SK-N-MC (cell line): ENCODE data around the gene HPS3.
A peak's percentile ranks its signal among the peaks of the same experiment; 100 is the strongest.

Source experiments
- DNase-seq: peaks from one replicate; pipeline ENCODE4 v3.0.0-alpha.2; 2011; ENCODE audit warnings: low read depth, low spot score
- H3K27ac ChIP-seq: fragments of 200-600 bp; sonication (generic); 2 replicates; pipeline ENCODE4 v1.5.1; 2016; ENCODE audit warnings: mixed run types
- H3K36me3 ChIP-seq: fragments of 200-600 bp; sonication (generic); 2 replicates; pipeline ENCODE4 v1.6.1; 2017; ENCODE audit warnings: antibody characterized with exemption, low read length, mixed read lengths; ENCODE audit not compliant: insufficient read depth
- H3K4me3 ChIP-seq: fragments of 200-600 bp; sonication (generic); 2 replicates; pipeline ENCODE4 v1.5.1; 2016
- H3K9ac ChIP-seq: fragments of 200-600 bp; sonication (generic); 2 replicates; pipeline ENCODE4 v1.8.0; 2017; ENCODE audit warnings: mixed run types, mixed read lengths; ENCODE audit not compliant: insufficient read length
- H3K9me3 ChIP-seq: fragments of 200-600 bp; sonication (generic); 2 replicates; pipeline ENCODE4 v1.6.1; 2017; ENCODE audit warnings: low read depth, mild to moderate bottlenecking, antibody characterized with exemption, low read length, moderate library complexity, mixed read lengths
- EZH2 ChIP-seq: fragments of 200-600 bp; sonication (generic); IDR thresholded peaks from one replicate; pipeline ENCODE4 v1.6.1; 2017; ENCODE audit warnings: antibody characterized with exemption
- FOXP2 ChIP-seq: optimal IDR thresholded peaks from 2 replicates; pipeline ENCODE3; 2011; ENCODE audit warnings: mild to moderate bottlenecking, moderate library complexity; ENCODE audit not compliant: insufficient read depth; ENCODE audit errors: extremely low read length, control extremely low read depth
- POLR2AphosphoS5 ChIP-seq: IDR thresholded peaks from 2 replicates; pipeline ENCODE4 v1.6.1; 2012; ENCODE audit warnings: mild to moderate bottlenecking, low read depth, low read length, borderline replicate concordance

The HPS3 gene, protein sequence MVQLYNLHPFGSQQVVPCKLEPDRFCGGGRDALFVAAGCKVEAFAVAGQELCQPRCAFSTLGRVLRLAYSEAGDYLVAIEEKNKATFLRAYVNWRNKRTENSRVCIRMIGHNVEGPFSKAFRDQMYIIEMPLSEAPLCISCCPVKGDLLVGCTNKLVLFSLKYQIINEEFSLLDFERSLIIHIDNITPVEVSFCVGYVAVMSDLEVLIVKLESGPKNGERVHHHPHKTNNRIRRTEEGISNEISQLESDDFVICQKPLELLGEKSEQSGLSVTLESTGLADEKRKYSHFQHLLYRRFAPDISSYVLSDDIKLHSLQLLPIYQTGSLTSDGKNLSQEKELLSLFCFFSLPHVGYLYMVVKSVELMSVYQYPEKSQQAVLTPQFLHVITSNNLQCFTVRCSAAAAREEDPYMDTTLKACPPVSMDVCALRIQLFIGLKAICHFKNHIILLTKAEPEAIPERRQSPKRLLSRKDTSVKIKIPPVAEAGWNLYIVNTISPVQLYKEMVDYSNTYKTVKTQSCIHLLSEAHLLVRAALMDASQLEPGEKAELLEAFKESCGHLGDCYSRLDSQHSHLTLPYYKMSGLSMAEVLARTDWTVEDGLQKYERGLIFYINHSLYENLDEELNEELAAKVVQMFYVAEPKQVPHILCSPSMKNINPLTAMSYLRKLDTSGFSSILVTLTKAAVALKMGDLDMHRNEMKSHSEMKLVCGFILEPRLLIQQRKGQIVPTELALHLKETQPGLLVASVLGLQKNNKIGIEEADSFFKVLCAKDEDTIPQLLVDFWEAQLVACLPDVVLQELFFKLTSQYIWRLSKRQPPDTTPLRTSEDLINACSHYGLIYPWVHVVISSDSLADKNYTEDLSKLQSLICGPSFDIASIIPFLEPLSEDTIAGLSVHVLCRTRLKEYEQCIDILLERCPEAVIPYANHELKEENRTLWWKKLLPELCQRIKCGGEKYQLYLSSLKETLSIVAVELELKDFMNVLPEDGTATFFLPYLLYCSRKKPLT

GRCh38 chr3:149129326-149130205, at the start of gene HPS3:
TSS of gene HPS3 (plus strand) at chr3:149129638. CDS start at chr3:149129724, 86 bp downstream.
- Histone ChIP-seq H3K4me3 (peak within 1 kb of the TSS; percentile 93), H3K9me3 (no peaks in the 10 kb centered on the region), H3K9ac (peak within 1 kb of the TSS; percentile 66), H3K27ac (no peak within 1 kb of the TSS), H3K36me3 (no peaks in the 10 kb centered on the region)
- no peak for DNase-seq
- peak; percentile 81 for TF ChIP-seq POLR2AphosphoS5
- no peak for TF ChIP-seq EZH2
- peak; percentile 31 for TF ChIP-seq FOXP2

DNA sequence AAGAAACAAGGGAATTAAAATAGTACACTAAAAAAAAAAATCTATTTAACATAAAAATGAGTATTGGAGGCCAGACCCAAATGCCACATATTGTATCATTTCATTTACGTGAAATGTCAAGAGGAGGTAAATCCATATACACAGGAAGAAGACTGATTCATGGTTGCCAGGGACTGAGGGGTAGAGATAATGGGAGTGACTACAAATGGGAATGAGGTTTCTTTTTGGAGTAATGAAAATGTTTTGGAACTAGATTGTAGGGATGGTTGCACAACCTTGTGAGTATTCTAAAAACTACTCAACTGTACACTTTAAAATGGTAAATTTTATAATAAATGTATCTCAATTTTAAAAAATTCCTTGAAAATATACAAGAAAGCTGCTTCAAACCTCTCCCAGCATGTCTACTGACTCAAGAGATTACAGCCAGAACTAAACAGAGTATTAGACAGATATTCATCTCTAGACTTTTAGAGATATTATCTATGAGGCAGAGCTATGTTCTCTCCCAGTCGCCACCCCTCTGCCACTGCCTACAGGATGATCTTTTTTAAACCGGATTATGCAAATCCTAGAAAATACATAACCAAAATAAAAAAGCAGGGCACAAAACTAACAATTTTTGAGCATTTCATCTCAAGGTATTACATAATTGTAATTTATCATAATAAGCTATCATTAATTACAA, 49.3 kb upstream of the HPS3 start:
- no peak for TF ChIP-seq POLR2AphosphoS5
- TF ChIP-seq EZH2, result no peak
- TF ChIP-seq FOXP2, result no peak
- peaks cover 91% of the 10 kb centered on the region for H3K36me3 ChIP-seq
- H3K4me3 ChIP-seq, result no peak overlapping the region
- no peak overlapping the region for H3K27ac ChIP-seq
- DNase-seq, result no peak
- no peak overlapping the region for H3K9ac ChIP-seq
- no peaks in the 10 kb centered on the region for H3K9me3 ChIP-seq

DNA sequence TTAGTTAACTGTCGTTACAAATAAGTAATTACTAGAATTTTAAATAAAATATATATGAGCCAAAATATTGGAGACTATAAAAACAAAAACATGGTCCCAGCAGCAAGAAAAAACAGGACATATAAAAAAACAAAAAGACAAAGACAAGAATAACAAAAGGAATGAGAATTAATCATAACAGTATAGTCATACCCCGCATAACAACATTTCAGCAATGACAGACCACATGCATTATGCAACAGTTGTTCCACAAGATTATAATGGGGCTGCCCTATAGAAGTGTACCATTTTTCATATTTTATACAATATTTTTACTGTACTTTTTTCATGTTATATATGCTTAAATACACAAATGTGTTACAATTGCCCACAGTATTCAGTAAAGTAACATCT, 48.7 kb upstream of the HPS3 start:
- DNase-seq, result no peak
- Histone ChIP-seq H3K9me3 (no peaks in the 10 kb centered on the region), H3K27ac (no peak overlapping the region), H3K4me3 (no peak overlapping the region), H3K9ac (peak overlapping the region; percentile 20), H3K36me3 (peaks cover 85% of the 10 kb centered on the region)
- TF ChIP-seq EZH2, result no peak
- no peak for TF ChIP-seq FOXP2
- TF ChIP-seq POLR2AphosphoS5, result no peak

DNA sequence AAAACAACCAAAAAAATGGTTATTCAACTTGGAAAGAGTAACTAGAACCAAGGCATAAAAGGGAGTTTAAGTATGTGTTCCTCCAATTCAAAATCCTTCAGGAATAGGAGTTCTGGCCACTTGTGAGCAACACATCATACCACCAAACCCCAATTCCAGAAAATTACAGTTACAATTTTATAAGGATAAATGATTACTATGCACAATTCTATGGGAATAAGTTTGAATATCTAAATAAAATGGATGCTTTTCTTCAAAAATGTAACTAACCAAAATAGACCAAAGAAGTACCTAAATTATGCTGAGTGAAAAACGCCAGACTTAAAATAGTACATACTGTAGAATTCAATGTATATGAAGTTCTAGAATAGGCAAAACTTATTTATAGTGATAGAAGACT, 47.7 kb upstream of the HPS3 start:
- Histone ChIP-seq H3K4me3 (peak overlapping the region; percentile 25), H3K9ac (no peak overlapping the region), H3K9me3 (peaks cover under 1% of the 10 kb centered on the region; the same call in 1 of the 2 replicates), H3K36me3 (peaks cover 76% of the 10 kb centered on the region), H3K27ac (0 out of 2 replicates have a peak overlapping the region, but pooled peaks have one; percentile 28)
- TF ChIP-seq POLR2AphosphoS5 (no peak), FOXP2 (no peak), EZH2 (no peak)
- DNase-seq, result no peak

DNA sequence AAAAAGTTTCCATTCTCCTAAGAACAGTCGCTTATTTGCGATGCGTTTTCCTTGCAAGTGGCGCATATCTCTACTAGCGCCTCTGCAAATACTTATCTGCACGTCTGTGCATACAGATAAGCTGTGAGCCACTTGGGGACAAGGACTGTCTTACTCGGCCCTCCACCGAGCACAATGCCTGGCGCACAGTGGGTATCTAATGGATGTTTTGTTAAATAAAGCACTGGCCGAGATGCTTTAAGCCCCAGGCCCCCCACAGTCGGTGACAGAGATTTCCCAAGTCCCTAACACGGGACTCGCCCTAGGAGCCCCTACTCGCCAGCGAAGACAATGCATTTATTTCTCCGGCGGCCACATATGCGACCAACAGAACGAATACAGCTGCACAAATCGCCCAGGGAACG, 43.6 kb upstream of the HPS3 start:
- Histone ChIP-seq H3K9me3 (peaks cover 6% of the 10 kb centered on the region; the same call in 1 of the 2 replicates), H3K9ac (peak overlapping the region; percentile 77), H3K4me3 (peak overlapping the region; percentile 94), H3K36me3 (peaks cover 41% of the 10 kb centered on the region), H3K27ac (peak overlapping the region; percentile 8; the same call in 1 of the 2 replicates)
- DNase-seq, result peak; percentile 40
- TF ChIP-seq FOXP2 (no peak), POLR2AphosphoS5 (no peak), EZH2 (no peak)

DNA sequence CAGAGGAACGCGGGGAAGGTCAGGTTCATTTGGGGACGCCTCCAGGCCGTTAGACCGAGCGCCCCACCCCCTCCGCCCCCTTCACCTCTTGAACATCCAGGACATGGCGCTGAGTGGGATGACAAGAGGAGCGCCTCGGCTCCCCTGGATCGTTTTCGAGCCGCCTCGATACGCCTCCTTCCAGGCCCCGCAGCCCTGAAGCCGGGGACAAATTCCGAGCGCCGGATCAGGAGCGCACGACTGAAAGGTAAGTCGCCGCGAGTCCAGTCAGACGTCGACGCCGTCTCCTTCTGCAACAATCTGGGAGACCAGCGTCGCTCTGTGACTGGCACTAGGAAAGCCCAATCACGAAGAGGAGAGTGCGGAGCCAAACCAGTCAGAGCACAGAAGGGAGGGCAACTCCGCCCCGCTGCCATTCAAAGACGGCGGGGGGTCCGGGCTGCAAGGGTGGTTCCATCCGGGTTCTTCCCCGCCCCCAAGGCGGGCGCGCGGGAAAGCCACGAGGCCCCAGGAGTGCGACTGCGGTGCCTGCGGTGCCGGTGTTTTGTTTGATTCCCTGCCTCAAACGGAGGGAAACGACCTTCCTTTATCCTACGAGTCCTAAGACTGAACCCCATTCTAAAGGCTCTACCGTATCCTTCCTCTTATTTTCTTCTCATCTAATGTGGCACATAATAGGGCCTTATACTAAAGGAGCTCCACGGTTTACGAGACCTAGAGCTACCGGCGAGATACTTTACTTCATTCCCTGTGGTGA, 43.0 kb upstream of the HPS3 start, which contains the start of gene HLTF:
TSS of gene HLTF (minus strand) at position 302 of the 757 bp plus-strand sequence. CDS start at position 105, 197 bp downstream.
- Histone ChIP-seq H3K4me3 (peak within 1 kb of the TSS; percentile 94), H3K9me3 (peaks cover 6% of the 10 kb centered on the region; the same call in 1 of the 2 replicates), H3K27ac (peak within 1 kb of the TSS; percentile 66; the same call in 1 of the 2 replicates), H3K36me3 (peaks cover 35% of the 10 kb centered on the region), H3K9ac (peak within 1 kb of the TSS; percentile 77)
- TF ChIP-seq FOXP2, result peak; percentile 95
- TF ChIP-seq EZH2, result no peak
- TF ChIP-seq POLR2AphosphoS5, result peak; percentile 96
- peak; percentile 97 for DNase-seq

DNA sequence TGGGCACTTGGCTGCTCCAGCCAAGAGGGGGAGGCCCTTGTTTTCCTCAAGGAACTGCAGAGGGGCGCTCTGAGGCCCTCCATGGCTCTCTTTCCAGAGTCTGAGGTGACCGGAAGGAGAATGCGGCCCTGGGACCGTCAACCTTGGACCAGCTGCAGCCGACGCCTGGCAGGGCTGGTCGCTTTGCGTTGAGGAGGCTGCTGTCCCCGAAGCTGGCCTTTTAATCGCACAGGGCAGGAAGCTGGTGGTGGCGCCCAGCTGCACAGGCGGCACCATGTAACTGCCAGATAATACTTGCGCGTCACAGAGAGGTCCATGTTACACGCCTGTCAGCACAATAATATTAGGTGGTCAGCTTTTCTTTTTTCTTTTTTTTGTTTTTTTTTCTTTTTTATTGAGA, 42.2 kb upstream of the HPS3 start:
- no peak for DNase-seq
- Histone ChIP-seq H3K27ac (no peak overlapping the region), H3K9me3 (peaks cover 6% of the 10 kb centered on the region; the same call in 1 of the 2 replicates), H3K36me3 (peaks cover 27% of the 10 kb centered on the region), H3K4me3 (no peak overlapping the region), H3K9ac (no peak overlapping the region)
- TF ChIP-seq FOXP2 (no peak), EZH2 (no peak), POLR2AphosphoS5 (no peak)
